CD4-positive, alpha-beta T cell (primary cell): ENCODE data around the gene SCLT1. TPM values are rescaled to one million over a fixed set of nuclear protein-coding genes. Genes with fewer than 3 reads are reported as not detected.

Experiments
- ATAC-seq: fragments of 200-7000 bp; cut with Tn5 transposase; one replicate; pipeline ENCODE4 v1.10.0; 2022; ENCODE audit warnings: mild to moderate bottlenecking; ENCODE audit not compliant: poor library complexity
- CTCF ChIA-PET: fragments of 350-600 bp; sonication (Branson Sonifier 250); formaldehyde crosslinking; loops from one replicate; lab custom pipeline; 2021; ENCODE audit warnings: antibody characterized with exemption, inconsistent platforms; lab: Charles Lee
- POLR2A ChIA-PET: fragments of 350-600 bp; sonication (Branson Sonifier 250); formaldehyde crosslinking; loops from one replicate; lab custom pipeline; 2021; ENCODE audit warnings: antibody characterized with exemption, inconsistent platforms; lab: Charles Lee
- DNase-seq, 14 experiments: peaks; one replicate each; pipeline ENCODE4 v3.0.0-alpha.2; 2013 to 2020; ENCODE audit warnings: mixed read lengths in 2 of 14
- H3K27ac ChIP-seq, 2 donors: one replicate each; pipeline versions ENCODE4 v1.5.1 to v1.7.0; 2013; ENCODE audit warnings: low read length in 2 of 2, low read depth in 1 of 2, mild to moderate bottlenecking in 1 of 2
- H3K27me3 ChIP-seq, 2 experiments: 1 replicate in 1 of 2; 2 replicates in 1 of 2; pipeline versions ENCODE4 v1.6.1 to v1.7.0; 2013; ENCODE audit warnings: low read length in 2 of 2, control low read depth in 1 of 2, mild to moderate bottlenecking in 1 of 2, moderate library complexity in 1 of 2; ENCODE audit not compliant: insufficient read depth in 2 of 2, control insufficient read depth in 1 of 2
- H3K36me3 ChIP-seq: one replicate; pipeline ENCODE4 v1.6.1; 2013; ENCODE audit warnings: low read length, control low read depth; ENCODE audit not compliant: insufficient read depth
- H3K4me1 ChIP-seq: one replicate; pipeline ENCODE4 v1.6.1; 2013; ENCODE audit warnings: low read length, control low read depth; ENCODE audit not compliant: insufficient read depth
- H3K4me3 ChIP-seq: one replicate; pipeline ENCODE4 v1.5.1; 2013; ENCODE audit warnings: mild to moderate bottlenecking, low read length, moderate library complexity
- H3K9me3 ChIP-seq, 2 experiments: 1 replicate in 1 of 2; 2 replicates in 1 of 2; pipeline versions ENCODE4 v1.6.1 to v1.7.0; 2013; ENCODE audit warnings: low read length in 2 of 2, mild to moderate bottlenecking in 2 of 2, control low read depth in 1 of 2, moderate library complexity in 1 of 2; ENCODE audit not compliant: control insufficient read depth in 1 of 2, insufficient read depth in 1 of 2
- H3K27ac Mint-ChIP-seq: one replicate; pipeline ENCODE4 v1.8.0; 2020; ENCODE audit warnings: mixed read lengths
- H3K27me3 Mint-ChIP-seq: one replicate; pipeline ENCODE4 v1.8.0; 2021; ENCODE audit warnings: mixed read lengths
- H3K36me3 Mint-ChIP-seq: one replicate; pipeline ENCODE4 v1.8.0; 2021; ENCODE audit warnings: low read depth, mixed read lengths
- H3K4me1 Mint-ChIP-seq: one replicate; pipeline ENCODE4 v1.8.0; 2021; ENCODE audit warnings: low read depth, mixed read lengths
- H3K4me3 Mint-ChIP-seq: one replicate; pipeline ENCODE4 v1.8.0; 2020; ENCODE audit warnings: mild to moderate bottlenecking, mixed read lengths
- H3K9me3 Mint-ChIP-seq: one replicate; pipeline ENCODE4 v1.8.0; 2020; ENCODE audit warnings: mixed read lengths
- CTCF ChIP-seq: fragments of 200-600 bp; IDR thresholded peaks from one replicate; pipeline ENCODE4 v1.8.0; 2022; ENCODE audit warnings: antibody characterized with exemption, mild to moderate bottlenecking
- intact Hi-C, 2 experiments: fragments of 100-400 bp; cut with DNase I in 1 of 2; cut with micrococcal nuclease in 1 of 2; formaldehyde crosslinking; loops; one replicate each; pipeline versions ENCODE4 v1.15.1 to v1.9.0; 2023 to 2025; cut with DNase I, micrococcal nuclease
- total RNA-seq, 174 experiments: library from RNA in 2 of 174; stranded (reverse) in 2 of 174; gene quantifications; one replicate each; pipeline ENCODE4 v1.2.3 and lab custom pipeline; 2021 to 2026

The SCLT1 gene
- total RNA-seq, 2 experiments from 2014 or later: 21.8 to 21.9 TPM

GRCh38 chr4:128841402-128841801 is 251.9 kb downstream of the SCLT1 start:
- Histone ChIP-seq H3K4me1 (peaks cover 11% of the 10 kb centered on the region), H3K9me3 (no peaks in the 10 kb centered on the region), H3K36me3 (peaks cover 55% of the 10 kb centered on the region), H3K27ac (no peak overlapping the region), H3K27me3 (no peaks in the 10 kb centered on the region), H3K4me3 (no peak overlapping the region)
- intact Hi-C loops: no loop called here
- ChIA-PET POLR2A (interaction anchor here (0.6 to 1.8 kb wide), 2 partner anchors 29 to 32 kb away, joined by 3 to 5 read pairs; partner anchors contain the start of gene JADE1), CTCF (interaction anchor here (1.1 to 1.2 kb wide), 2 partner anchors 13 to 14 kb away, joined by 3 read pairs; no protein-coding TSS in a partner anchor)
- Mint-ChIP-seq H3K27me3 (no peaks in the 10 kb centered on the region), H3K9me3 (no peaks in the 10 kb centered on the region), H3K36me3 (peaks cover 77% of the 10 kb centered on the region), H3K27ac (peak overlapping the region; percentile 64), H3K4me1 (peaks cover 53% of the 10 kb centered on the region), H3K4me3 (no peak overlapping the region)
- no peak for DNase-seq
- no peak for ATAC-seq
- no peak for TF ChIP-seq CTCF

GRCh38 chr4:128840711-128841318 is 252.5 kb downstream of the SCLT1 start:
- ATAC-seq: peak; percentile 51
- no peak overlapping the region for H3K4me3 Mint-ChIP-seq

GRCh38 chr4:128837679-128838078 is 255.7 kb downstream of the SCLT1 start:
- Mint-ChIP-seq H3K36me3 (peaks cover 68% of the 10 kb centered on the region), H3K27ac (peak overlapping the region; percentile 4), H3K4me1 (peaks cover 77% of the 10 kb centered on the region), H3K4me3 (no peak overlapping the region), H3K27me3 (no peaks in the 10 kb centered on the region), H3K9me3 (no peaks in the 10 kb centered on the region)
- Histone ChIP-seq H3K4me3 (no peak overlapping the region), H3K27me3 (no peaks in the 10 kb centered on the region), H3K36me3 (peaks cover 43% of the 10 kb centered on the region), H3K27ac (no peak overlapping the region), H3K9me3 (no peaks in the 10 kb centered on the region), H3K4me1 (peaks cover 22% of the 10 kb centered on the region)
- CTCF ChIA-PET: no interaction called here
- DNase-seq: no peak
- POLR2A ChIA-PET: interaction anchor here (0.7 to 1.7 kb wide), 2 partner anchors 9 to 25 kb away, joined by 4 read pairs; no protein-coding TSS in a partner anchor
- intact Hi-C loops: no loop called here
- ATAC-seq: no peak
- no peak for TF ChIP-seq CTCF

More at GRCh38 chr4:128840711-128841318, 252.5 kb downstream of the SCLT1 start:
- Histone ChIP-seq H3K9me3 (no peaks in the 10 kb centered on the region), H3K27me3 (no peaks in the 10 kb centered on the region), H3K4me3 (no peak overlapping the region), H3K27ac (no peak overlapping the region), H3K36me3 (peaks cover 53% of the 10 kb centered on the region), H3K4me1 (peaks cover 12% of the 10 kb centered on the region)
- CTCF ChIA-PET: interaction anchor here (1.0 to 1.2 kb wide), 3 partner anchors 13 to 26 kb away, joined by 3 read pairs; no protein-coding TSS in a partner anchor
- peak in 2 of 14 experiments; percentile 13 to 20 for DNase-seq
- Mint-ChIP-seq H3K36me3 (peaks cover 77% of the 10 kb centered on the region), H3K4me1 (peaks cover 59% of the 10 kb centered on the region), H3K27me3 (no peaks in the 10 kb centered on the region), H3K27ac (peak overlapping the region; percentile 64), H3K9me3 (no peaks in the 10 kb centered on the region)
- intact Hi-C loops: no loop called here
- POLR2A ChIA-PET: interaction anchor here (0.6 to 1.8 kb wide), 3 partner anchors 23 to 31 kb away, joined by 3 to 5 read pairs (median 3); partner anchors contain the start of gene JADE1
- no peak for TF ChIP-seq CTCF
